GM21723 (cell line): ENCODE data around the gene TM9SF1.

Source experiments
- ATAC-seq: cut with Tn5 transposase; IDR thresholded peaks from one replicate; pipeline ENCODE4 v1.9.1; 2021; ENCODE audit warnings: mild to moderate bottlenecking, moderate library complexity; ENCODE audit not compliant: unreplicated experiment

TM9SF1 gene, protein sequence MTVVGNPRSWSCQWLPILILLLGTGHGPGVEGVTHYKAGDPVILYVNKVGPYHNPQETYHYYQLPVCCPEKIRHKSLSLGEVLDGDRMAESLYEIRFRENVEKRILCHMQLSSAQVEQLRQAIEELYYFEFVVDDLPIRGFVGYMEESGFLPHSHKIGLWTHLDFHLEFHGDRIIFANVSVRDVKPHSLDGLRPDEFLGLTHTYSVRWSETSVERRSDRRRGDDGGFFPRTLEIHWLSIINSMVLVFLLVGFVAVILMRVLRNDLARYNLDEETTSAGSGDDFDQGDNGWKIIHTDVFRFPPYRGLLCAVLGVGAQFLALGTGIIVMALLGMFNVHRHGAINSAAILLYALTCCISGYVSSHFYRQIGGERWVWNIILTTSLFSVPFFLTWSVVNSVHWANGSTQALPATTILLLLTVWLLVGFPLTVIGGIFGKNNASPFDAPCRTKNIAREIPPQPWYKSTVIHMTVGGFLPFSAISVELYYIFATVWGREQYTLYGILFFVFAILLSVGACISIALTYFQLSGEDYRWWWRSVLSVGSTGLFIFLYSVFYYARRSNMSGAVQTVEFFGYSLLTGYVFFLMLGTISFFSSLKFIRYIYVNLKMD

DNA sequence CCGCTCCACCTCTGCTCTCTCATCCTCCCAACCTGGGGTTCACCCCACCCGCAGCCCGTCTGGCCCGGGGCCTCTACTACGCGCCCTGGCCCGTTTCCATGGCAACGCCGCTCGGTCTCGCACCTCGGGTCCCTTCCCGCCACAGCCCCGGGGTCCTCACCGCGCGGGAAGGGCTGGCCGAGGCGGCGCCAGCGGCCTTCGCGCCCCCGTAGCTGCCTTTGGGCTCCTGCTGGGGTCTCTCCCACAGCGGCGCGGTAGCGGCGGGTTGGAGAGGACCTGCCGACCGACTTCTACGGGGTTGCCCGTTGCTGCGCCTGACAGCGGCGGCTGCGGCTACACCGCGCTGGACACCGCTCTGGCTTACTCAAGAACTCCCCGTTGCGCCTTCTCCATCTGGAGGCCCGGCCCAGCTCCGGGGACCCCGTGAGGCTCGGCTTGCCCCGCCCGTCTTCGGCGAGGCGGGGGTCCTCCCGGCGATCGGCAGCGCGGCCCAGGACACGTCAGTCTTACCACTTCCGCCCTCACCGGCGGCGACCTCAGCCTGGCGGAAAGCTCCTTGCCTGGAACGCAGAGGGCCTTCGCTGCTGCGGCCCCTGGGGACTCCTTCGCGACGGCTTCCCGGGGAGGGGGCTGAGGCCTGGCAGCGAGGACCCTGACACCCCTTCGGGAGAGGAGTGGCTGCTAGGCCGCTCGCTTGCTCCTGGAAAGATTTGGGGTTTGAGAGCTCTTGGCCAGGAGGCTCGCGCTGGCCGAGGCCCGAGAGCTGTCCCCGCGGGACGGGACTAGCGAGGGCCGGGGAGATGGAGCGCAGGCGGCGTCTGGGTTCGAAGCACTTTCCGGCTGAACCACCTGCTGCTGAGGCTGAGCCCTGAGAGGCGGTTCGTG is at the start of gene TM9SF1:
Gene TM9SF1, minus strand, starts transcription at position 256 of the 885 bp plus-strand sequence. CDS start 422 bp downstream, outside the sequence.
- peak; percentile 90 for ATAC-seq

DNA sequence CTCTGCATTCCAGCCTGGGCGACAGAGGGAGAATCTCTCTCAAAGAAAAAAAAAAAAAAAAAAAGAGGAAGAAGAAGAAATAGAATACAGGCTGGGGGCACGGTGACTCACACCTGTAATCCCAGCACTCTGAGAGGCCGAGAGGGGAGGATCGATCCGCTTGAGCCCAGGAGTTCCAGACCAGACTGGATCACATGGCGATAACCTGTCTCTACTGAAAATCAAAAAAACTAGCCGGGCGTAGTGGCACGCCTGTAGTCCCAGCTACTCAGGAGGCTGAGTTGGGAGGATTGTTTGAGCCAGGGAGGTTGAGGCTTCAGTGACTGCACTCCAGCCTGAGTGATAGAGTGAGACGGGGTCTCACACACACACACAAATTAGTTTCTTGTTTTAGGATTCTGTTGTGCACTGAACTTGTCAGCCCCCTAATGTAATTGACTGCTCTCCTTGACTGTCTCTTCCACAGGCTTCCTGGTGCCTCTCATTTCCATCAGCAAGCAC is 48.1 kb upstream of the TM9SF1 start:
- no peak for ATAC-seq

DNA sequence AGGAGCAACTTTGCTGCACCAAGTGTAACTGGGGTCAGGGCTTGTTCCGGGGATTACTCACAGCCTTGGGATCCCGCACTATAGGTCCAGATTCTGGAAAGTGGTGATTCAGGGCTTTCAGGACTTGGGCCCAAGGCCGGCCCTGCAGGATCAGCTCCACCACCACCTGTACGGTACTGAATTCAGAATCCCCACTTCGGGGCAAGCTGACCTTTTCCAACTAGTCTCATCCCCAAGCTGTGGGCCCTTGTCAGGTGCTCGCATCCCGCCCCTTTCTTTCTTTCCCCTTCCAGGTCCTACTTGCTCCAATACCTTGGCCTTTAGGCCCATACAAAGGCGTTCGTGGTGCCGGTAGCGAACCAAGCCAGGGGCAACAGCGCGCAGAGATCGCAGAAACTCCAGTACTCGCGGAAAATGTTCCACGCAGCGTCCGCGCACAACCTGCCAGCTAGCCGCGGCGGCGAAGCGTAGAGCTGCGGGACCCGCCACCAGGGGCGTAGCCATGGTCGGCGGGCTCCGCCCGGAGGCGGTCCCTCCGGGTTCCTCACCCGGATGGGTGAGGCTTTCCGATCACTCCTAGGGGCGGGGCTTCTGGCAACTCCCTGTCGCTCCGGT is 46.7 kb upstream of the TM9SF1 start:
- peak; percentile 79 for ATAC-seq

GRCh38 chr14:24240110-24240918 is 45.1 kb upstream of the TM9SF1 start:
- no peak for ATAC-seq

DNA sequence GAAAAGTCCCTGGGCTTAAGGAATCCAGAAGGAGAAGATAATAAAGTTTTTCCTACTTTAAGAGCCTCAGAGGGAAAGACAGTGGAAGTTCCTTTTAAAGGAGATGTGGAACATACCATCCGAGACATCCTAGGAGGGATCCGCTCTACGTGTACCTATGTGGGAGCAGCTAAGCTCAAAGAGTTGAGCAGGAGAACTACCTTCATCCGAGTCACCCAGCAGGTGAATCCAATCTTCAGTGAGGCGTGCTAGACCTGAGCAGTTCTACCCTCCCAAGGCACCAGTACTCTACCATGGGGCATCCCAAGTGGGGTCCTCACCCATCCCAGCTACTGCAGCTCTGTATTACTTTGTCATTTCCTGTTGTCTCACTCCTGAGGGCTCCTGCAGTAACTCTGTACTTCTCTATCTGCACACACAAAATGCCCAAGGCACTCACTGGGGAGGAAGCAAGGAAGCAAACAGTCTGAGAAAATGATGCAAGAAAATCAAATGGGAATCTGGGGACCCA is 43.3 kb upstream of the TM9SF1 start:
- no peak for ATAC-seq

GRCh38 chr14:24238123-24238522 is 42.9 kb upstream of the TM9SF1 start:
- no peak for ATAC-seq

DNA sequence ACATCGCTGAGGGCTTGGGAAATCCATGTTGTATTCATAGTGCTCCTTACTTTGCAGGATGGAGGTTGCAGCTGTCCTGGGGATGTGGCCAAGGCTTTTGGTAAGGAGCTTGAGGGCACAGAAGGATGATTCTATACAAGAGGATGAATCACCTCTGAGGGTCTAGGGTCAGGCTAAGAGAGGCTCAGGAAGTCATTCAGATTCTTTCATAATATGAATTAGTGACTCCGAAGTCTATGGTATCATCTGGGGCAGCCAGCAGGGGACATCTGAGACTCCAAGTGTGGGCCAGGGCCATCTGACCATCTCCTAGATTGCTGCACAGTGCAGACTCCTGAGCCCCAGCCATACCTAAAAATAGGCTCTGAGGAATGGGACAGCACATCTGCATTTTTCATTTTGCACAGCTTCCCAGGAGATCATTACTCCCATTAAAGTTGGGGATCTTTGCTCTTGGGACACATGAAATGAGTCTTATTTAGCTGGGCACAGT is 42.3 kb upstream of the TM9SF1 start:
- ATAC-seq: no peak

DNA sequence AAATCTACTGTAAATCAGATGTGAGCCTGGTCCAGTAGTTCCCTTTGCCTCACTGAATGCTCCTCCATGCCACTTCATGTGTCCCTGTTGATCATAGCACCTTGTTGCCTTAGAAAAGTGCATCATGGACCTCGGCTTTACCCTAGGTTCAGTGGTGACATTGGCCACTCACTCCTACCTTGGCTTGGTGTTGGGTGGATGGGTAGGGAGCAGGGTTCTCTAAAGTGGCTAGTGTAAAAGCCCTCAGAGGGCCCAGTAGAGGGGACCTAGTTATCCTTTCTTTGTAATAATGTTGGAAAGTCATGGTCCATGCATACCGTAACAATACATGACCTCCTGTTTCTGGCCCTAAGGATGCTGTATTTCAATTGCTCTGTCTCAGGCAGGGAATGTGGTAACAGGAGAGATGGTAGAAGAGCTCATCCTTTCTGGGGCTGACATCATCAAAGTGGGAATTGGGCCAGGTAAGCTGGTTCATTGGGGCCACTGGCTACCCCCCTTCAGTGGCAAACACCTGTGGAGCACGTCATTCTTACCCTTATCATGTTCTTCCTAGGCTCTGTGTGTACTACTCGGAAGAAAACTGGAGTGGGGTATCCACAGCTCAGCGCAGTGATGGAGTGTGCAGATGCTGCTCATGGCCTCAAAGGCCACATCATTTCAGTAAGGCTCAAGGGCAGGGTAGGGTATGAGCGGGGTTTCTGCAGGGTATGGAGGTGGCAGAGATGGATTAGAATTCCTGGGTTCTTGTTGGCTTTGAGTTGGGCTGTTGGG is 41.6 kb upstream of the TM9SF1 start:
- no peak for ATAC-seq

DNA sequence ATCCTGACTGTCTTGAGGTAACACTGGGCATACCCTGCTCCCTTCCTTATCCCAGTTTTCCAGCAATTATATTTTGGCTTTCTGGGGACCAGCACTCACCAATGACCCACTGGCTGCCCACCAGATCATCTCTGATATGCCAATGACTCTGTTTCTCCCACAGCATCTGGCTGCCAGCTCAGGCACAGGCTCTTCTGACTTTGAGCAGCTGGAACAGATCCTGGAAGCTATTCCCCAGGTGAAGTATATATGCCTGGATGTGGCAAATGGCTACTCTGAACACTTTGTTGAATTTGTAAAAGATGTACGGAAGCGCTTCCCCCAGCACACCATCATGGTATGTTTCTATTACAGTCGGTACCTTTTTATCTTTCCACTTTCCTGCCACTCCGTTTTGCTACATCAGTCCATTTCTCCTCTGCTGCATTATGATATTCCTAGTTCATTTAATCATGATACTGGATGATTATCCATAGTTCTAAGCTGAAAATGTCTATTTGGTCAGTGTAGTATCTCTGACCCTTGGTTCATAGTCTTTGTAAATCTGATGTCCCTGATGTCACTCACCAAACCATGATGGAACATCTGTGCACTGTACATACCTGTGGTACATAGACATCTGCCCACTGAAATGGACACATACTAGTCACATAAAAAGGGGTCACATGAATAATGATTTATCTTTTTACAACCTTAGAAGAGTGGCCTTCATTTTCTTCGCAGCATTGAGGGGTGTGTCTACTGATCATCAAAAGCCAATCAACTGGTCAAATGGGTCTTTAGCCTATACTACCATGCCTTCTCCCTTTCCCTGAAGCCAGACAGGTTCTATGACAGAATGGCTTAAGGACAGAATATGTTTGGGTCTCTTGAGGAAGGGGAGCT is 40.8 kb upstream of the TM9SF1 start:
- no peak for ATAC-seq

GRCh38 chr14:24234095-24235005 is 39.1 kb upstream of the TM9SF1 start:
- ATAC-seq: no peak

- ATAC-seq: no peak
Observed at GRCh38 chr14:24233538-24233866, 38.3 kb upstream of the TM9SF1 start.

- ATAC-seq: peak; percentile 58
Observed at GRCh38 chr14:24232645-24233537, 37.6 kb upstream of the TM9SF1 start, which contains the start of gene GMPR2. Gene GMPR2, plus strand, starts transcription at chr14:24232929. Its CDS starts 325 bp downstream, at chr14:24233254.

DNA sequence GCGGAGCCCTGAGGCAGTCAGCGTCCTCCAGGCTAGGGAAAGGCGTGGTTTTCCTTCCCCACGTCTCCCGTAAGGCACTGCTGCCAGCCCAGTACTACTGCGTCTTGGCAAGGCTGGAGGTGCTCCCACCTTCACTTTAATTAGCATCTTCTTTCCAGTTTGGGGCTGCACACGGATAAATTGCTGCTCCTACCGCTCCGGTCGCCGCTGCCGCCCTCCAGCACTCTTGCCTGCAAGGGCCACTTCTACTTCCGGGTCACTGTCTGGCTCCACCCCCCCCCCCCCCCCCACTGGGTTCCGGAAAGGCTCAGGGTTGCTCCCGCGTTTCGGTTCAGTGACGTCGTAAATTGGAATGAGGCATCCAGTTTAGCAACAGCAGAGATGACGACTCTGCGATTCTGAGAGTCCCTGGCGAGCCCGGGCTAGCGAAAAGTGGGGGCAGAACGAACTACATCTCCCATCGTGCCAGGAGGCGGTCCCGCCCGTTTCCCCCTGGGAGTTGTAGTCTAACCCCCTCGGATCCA is 36.9 kb upstream of the TM9SF1 start, which contains the start of gene NEDD8:
Gene NEDD8, minus strand, starts transcription at position 247 of the 524 bp plus-strand sequence. Its CDS starts 100 bp downstream, at position 147.
- ATAC-seq: peak; percentile 82

DNA sequence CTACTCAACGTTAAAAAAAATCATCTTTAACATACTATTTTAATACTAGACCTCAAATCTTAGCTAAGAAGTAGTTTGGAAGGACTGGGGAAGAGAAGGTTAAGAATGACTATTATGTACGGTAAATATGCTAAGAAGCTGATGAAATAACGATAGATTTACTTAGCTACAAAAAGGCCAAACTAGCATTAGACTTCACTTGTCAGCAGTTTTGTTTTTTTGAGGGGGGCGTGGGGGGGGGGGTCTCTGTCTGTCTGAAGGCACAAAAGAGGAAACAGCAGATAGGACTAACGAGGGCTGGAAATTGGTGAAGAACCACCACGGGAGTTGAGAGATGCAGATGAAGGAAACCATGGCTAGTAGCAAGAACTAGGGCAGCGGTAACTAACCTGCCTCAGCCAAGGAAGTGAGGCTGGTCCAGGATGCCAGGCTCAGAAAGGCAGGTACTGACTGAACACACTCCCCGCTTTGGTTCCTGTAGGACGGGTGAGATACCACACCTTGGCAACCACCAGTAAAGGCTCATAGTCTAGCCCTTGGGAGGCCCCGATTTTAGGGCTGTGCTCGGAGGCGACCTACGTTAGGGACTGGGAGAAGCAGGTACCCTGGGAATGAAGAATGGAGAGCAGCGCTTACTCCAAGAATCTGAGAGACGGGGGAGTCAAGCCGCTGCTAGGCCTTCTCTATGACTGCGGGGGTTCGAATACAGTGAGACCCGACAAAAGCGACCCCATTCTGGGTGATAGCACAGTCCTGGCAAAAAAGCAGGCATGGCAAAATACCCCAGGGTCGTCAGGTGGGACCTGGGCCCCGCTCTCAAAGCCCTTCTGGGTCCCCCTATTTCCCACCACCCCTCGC is 36.3 kb upstream of the TM9SF1 start:
- peak; percentile 11 for ATAC-seq
